Spleen (tissue), 11 donors: ENCODE measurements around the gene OSBPL1A. TPM values are rescaled to one million over a fixed set of nuclear protein-coding genes. Genes with fewer than 3 reads are reported as not detected.

Experiments used
- DNase-seq: peaks from one replicate; pipeline ENCODE4 v3.0.0-alpha.2; 2020
- H3K27ac ChIP-seq, 8 donors: fragments of 200-600 bp; sonication (generic) in 7 of 8; 1 replicate in 4 of 8; 2 replicates in 4 of 8; pipeline versions ENCODE4 v1.5.0 to v1.8.0; 2016 to 2021; ENCODE audit warnings: inconsistent platforms in 4 of 8, mild to moderate bottlenecking in 4 of 8, moderate library complexity in 1 of 8
- H3K27me3 ChIP-seq, 7 donors: fragments of 200-600 bp; sonication (generic) in 6 of 7; replicated peaks in 1 of 7; 1 replicate in 4 of 7; 2 replicates in 3 of 7; pipeline versions ENCODE4 v1.5.0 to v1.8.0; 2016 to 2021; ENCODE audit warnings: inconsistent platforms in 3 of 7, mild to moderate bottlenecking in 1 of 7
- H3K36me3 ChIP-seq, 6 donors: fragments of 200-600 bp; sonication (generic) in 5 of 6; 1 replicate in 4 of 6; 2 replicates in 2 of 6; pipeline versions ENCODE4 v1.5.0 to v1.8.0; 2016 to 2021; ENCODE audit warnings: inconsistent platforms in 2 of 6
- H3K4me1 ChIP-seq, 6 donors: fragments of 200-600 bp; sonication (generic) in 5 of 6; 1 replicate in 3 of 6; 2 replicates in 3 of 6; pipeline versions ENCODE4 v1.5.0 to v1.8.0; 2016 to 2021; ENCODE audit warnings: inconsistent platforms in 3 of 6
- H3K4me3 ChIP-seq, 8 donors: fragments of 200-600 bp; sonication (generic) in 7 of 8; 1 replicate in 4 of 8; 2 replicates in 4 of 8; pipeline versions ENCODE4 v1.5.0 to v1.8.0; 2016 to 2021; ENCODE audit warnings: inconsistent platforms in 4 of 8, mild to moderate bottlenecking in 4 of 8, moderate library complexity in 2 of 8
- H3K9me3 ChIP-seq, 8 donors: fragments of 200-600 bp; sonication (generic) in 7 of 8; 1 replicate in 4 of 8; 2 replicates in 4 of 8; pipeline versions ENCODE4 v1.5.0 to v1.8.0; 2016 to 2021; ENCODE audit warnings: inconsistent platforms in 4 of 8
- CTCF ChIP-seq, 11 experiments: fragments of 200-600 bp in 7 of 11; fragments of 450-650 bp in 4 of 11; sonication (generic) in 4 of 11; IDR thresholded peaks in 8 of 11; conservative IDR thresholded peaks in 3 of 11; 1 replicate in 7 of 11; 2 replicates in 4 of 11; pipeline versions ENCODE4 v1.4.0 to v1.8.0; 2016 to 2021; ENCODE audit warnings: antibody characterized with exemption in 11 of 11, inconsistent platforms in 4 of 11, mild to moderate bottlenecking in 1 of 11
- POLR2A ChIP-seq, 3 donors: fragments of 450-650 bp; IDR thresholded peaks; one replicate each; pipeline ENCODE4 v1.5.1; 2017; ENCODE audit warnings: antibody characterized with exemption in 3 of 3, mild to moderate bottlenecking in 1 of 3
- POLR2AphosphoS5 ChIP-seq, 3 donors: sonication (generic); formaldehyde crosslinking; IDR thresholded peaks; one replicate each; pipeline ENCODE4 v1.5.1; 2017; ENCODE audit warnings: antibody characterized with exemption in 3 of 3
- WGBS, 5 donors: extraction: QIAGEN DNeasy Blood & Tissue Kit in 3 of 5; methylation state at CpG; one replicate each; pipeline versions ENCODE4 v1.1.5 to v1.1.7; 2013 to 2018; 5-methylcytosine and 5-hydroxymethylcytosine counted together
- intact Hi-C: fragments of 100-400 bp; cut with DNase I; formaldehyde crosslinking; loops from one replicate; pipeline ENCODE4 v1.15.0; 2023; ENCODE audit warnings: low total_unique reads
- polyA plus RNA-seq, 3 donors: library from polyadenylated mRNA; stranded (reverse); fragments of 200-250 nt; gene quantifications; one replicate each; pipeline ENCODE4 v1.2.1, GENCODE V29; 2013
- total RNA-seq, 7 donors: library from RNA; depleted of rRNA in 3 of 7; stranded (reverse); fragments of >200 nt in 3 of 7; fragmentation: NEBNext Ultra II Directional in 4 of 7; extraction: Animal tissue kit (Norgen Biotek cat#: 25700) in 4 of 7; gene quantifications; one replicate each; pipeline versions ENCODE4 v1.1.0 to v1.2.1, GENCODE V29; 2016 to 2021
- donor health status: healthy with polysubstance abuse.
- donor health status: DM: no; HTN: no; CAD: no; lungs with moderate emphysema.
- donor health status: DM: no; HTN: no; CAD: no.
- donor health status: Bipolar disorder and iron deficiency.
- donor health status: healthy.
- donor health status: DM: no; HTN: no; CAD: no.
- donor health status: DM: yes; HTN: yes; CAD: no.

OSBPL1A gene
- total and polyA plus RNA-seq, 10 donors = 3.8 to 29.6 (median 22.1) TPM

- no peaks in the 10 kb centered on the region for H3K9me3 ChIP-seq
- peaks cover 0 to 17% (median 7%) of the 10 kb centered on the region in 7 donors for H3K27me3 ChIP-seq
These were observed 260.7 kb downstream of the OSBPL1A start for GRCh38 chr18:24136967-24137373.

GRCh38 chr18:24130494-24130893 lies 267.1 kb downstream of the OSBPL1A start:
- no peak overlapping the region for H3K27ac ChIP-seq
- H3K9me3 ChIP-seq = no peaks in the 10 kb centered on the region
- H3K36me3 ChIP-seq = peaks cover 0 to 89% (median 46%) of the 10 kb centered on the region in 6 donors
- intact Hi-C loops = no loop called here
- no peak for DNase-seq
- no peaks in the 10 kb centered on the region for H3K4me1 ChIP-seq
- 67 to 93% (median 91%) methylated on average over 2 of the region's 2 CpGs for WGBS, 5 donors
- no peaks in the 10 kb centered on the region for H3K27me3 ChIP-seq
- no peak overlapping the region for H3K4me3 ChIP-seq
- TF ChIP-seq POLR2A (IDR thresholded peaks at IDR 0.05) (no peak), POLR2AphosphoS5 (IDR thresholded peaks at IDR 0.05) (no peak), CTCF (IDR thresholded peaks at IDR 0.05 in 8 of 11, conservative IDR thresholded peaks at IDR 0.05 in 3 of 11) (no peak)

More at GRCh38 chr18:24136967-24137373, 260.7 kb downstream of the OSBPL1A start:
- TF ChIP-seq CTCF (IDR thresholded peaks at IDR 0.05 in 8 of 11, conservative IDR thresholded peaks at IDR 0.05 in 3 of 11) (no peak), POLR2A (IDR thresholded peaks at IDR 0.05) (no peak), POLR2AphosphoS5 (IDR thresholded peaks at IDR 0.05) (no peak)
- H3K4me3 ChIP-seq = no peak overlapping the region
- H3K36me3 ChIP-seq = peaks cover 0 to 24% (median 11%) of the 10 kb centered on the region in 6 donors
- WGBS, 5 donors = 67 to 83% (median 79%) methylated on average over 3 of the region's 3 CpGs
- intact Hi-C loops = no loop called here
- H3K4me1 ChIP-seq = peaks cover 0 to 20% (median 12%) of the 10 kb centered on the region in 6 donors
- H3K27ac ChIP-seq = no peak overlapping the region
- DNase-seq = no peak

- Histone ChIP-seq H3K27me3 (no peaks in the 10 kb centered on the region), H3K9me3 (no peaks in the 10 kb centered on the region), H3K4me1 (no peaks in the 10 kb centered on the region), H3K27ac (no peak overlapping the region), H3K36me3 (peaks cover 0 to 99% (median 54%) of the 10 kb centered on the region in 6 donors), H3K4me3 (no peak overlapping the region)
- no peak for DNase-seq
- TF ChIP-seq POLR2A (IDR thresholded peaks at IDR 0.05) (no peak), CTCF (IDR thresholded peaks at IDR 0.05 in 8 of 11, conservative IDR thresholded peaks at IDR 0.05 in 3 of 11) (no peak), POLR2AphosphoS5 (IDR thresholded peaks at IDR 0.05) (no peak)
- intact Hi-C loops = no loop called here
- WGBS, 5 donors = 85 to 99% (median 98%) methylated on average over 4 of the region's 4 CpGs
These were observed 268.9 kb downstream of the OSBPL1A start for GRCh38 chr18:24128700-24129099.

GRCh38 chr18:24127735-24128134 lies 269.9 kb downstream of the OSBPL1A start:
- WGBS, 5 donors = 91 to 100% (median 95%) methylated on average over 3 of the region's 3 CpGs
- Histone ChIP-seq H3K27ac (no peak overlapping the region), H3K4me3 (no peak overlapping the region), H3K27me3 (no peaks in the 10 kb centered on the region), H3K4me1 (no peaks in the 10 kb centered on the region), H3K36me3 (peaks cover 0 to 100% (median 49%) of the 10 kb centered on the region in 6 donors), H3K9me3 (no peaks in the 10 kb centered on the region)
- intact Hi-C loops = no loop called here
- TF ChIP-seq POLR2AphosphoS5 (IDR thresholded peaks at IDR 0.05) (no peak), POLR2A (IDR thresholded peaks at IDR 0.05) (no peak), CTCF (IDR thresholded peaks at IDR 0.05 in 8 of 11, conservative IDR thresholded peaks at IDR 0.05 in 3 of 11) (no peak)
- DNase-seq = no peak
